Nephron progenitor cell (in vitro differentiated cells): ENCODE measurements around the gene PNO1.

Experiments
- DNase-seq: peaks from one replicate; pipeline ENCODE4 v3.0.0; 2021
- H3K27ac Mint-ChIP-seq: 2 replicates; pipeline ENCODE4 v1.8.0; 2021; ENCODE audit warnings: mild to moderate bottlenecking, moderate library complexity, mixed read lengths
- H3K27me3 Mint-ChIP-seq: 2 replicates; pipeline ENCODE4 v1.8.0; 2021; ENCODE audit warnings: mild to moderate bottlenecking, low read depth, mixed read lengths; ENCODE audit not compliant: poor library complexity
- H3K36me3 Mint-ChIP-seq: 2 replicates; pipeline ENCODE4 v1.8.0; 2021; ENCODE audit warnings: low read depth, mixed read lengths
- H3K4me1 Mint-ChIP-seq: 2 replicates; pipeline ENCODE4 v1.8.0; 2021; ENCODE audit warnings: mixed read lengths
- H3K4me3 Mint-ChIP-seq: 2 replicates; pipeline ENCODE4 v1.8.0; 2021; ENCODE audit warnings: mild to moderate bottlenecking, moderate library complexity, mixed read lengths
- H3K9me3 Mint-ChIP-seq: 2 replicates; pipeline ENCODE4 v1.8.0; 2021; ENCODE audit warnings: mild to moderate bottlenecking, moderate library complexity, mixed read lengths
- CTCF ChIP-seq: fragments of 200-600 bp; sonication (generic); IDR thresholded peaks from 2 replicates; pipeline ENCODE4 v1.5.0; 2021; ENCODE audit warnings: antibody characterized with exemption

Gene PNO1

GRCh38 chr2:68127358-68128242 lies 30.1 kb upstream of the PNO1 start:
- Mint-ChIP-seq H3K36me3 (peaks cover 10% of the 10 kb centered on the region), H3K4me3 (no peak overlapping the region), H3K4me1 (peaks cover 9% of the 10 kb centered on the region), H3K9me3 (no peaks in the 10 kb centered on the region), H3K27me3 (no peaks in the 10 kb centered on the region), H3K27ac (no peak overlapping the region)
- no peak for TF ChIP-seq CTCF
- DNase-seq, result no peak

DNA sequence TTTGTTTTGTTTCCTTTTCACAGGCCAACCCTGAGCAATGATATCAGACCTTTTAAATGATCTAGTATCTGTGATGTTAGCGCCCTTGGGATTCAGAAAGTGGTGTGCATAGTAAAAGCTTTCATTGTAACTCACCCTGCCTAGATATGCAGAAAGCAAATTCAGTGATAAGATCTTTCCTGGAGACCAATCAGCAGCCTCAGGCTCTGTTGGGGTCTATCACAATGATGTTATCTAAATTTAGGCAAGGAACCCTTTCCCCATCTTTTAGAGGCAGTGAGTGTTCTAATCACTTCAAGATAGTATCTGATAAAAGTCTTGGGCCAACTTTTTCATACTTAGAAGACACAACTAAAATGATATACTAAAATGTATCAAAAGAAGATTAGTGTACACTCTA lies 23.6 kb upstream of the PNO1 start:
- no peak for TF ChIP-seq CTCF
- no peak overlapping the region for H3K27ac Mint-ChIP-seq
- peaks cover 52% of the 10 kb centered on the region for H3K36me3 Mint-ChIP-seq
- no peaks in the 10 kb centered on the region for H3K9me3 Mint-ChIP-seq
- no peak for DNase-seq
- no peak overlapping the region for H3K4me3 Mint-ChIP-seq
- peaks cover 3% of the 10 kb centered on the region for H3K27me3 Mint-ChIP-seq
- no peaks in the 10 kb centered on the region for H3K4me1 Mint-ChIP-seq

GRCh38 chr2:68134554-68134953 lies 23.1 kb upstream of the PNO1 start:
- Mint-ChIP-seq H3K27me3 (peaks cover 3% of the 10 kb centered on the region), H3K4me1 (no peaks in the 10 kb centered on the region), H3K27ac (no peak overlapping the region), H3K9me3 (no peaks in the 10 kb centered on the region), H3K36me3 (peaks cover 55% of the 10 kb centered on the region), H3K4me3 (no peak overlapping the region)
- TF ChIP-seq CTCF, result no peak
- DNase-seq, result no peak

- H3K4me1 Mint-ChIP-seq, result no peaks in the 10 kb centered on the region
- H3K27ac Mint-ChIP-seq, result no peak overlapping the region
- peaks cover 3% of the 10 kb centered on the region for H3K27me3 Mint-ChIP-seq
- H3K9me3 Mint-ChIP-seq, result no peaks in the 10 kb centered on the region
- H3K4me3 Mint-ChIP-seq, result no peak overlapping the region
- TF ChIP-seq CTCF, result no peak
- no peak for DNase-seq
- H3K36me3 Mint-ChIP-seq, result peaks cover 58% of the 10 kb centered on the region
Observed at GRCh38 chr2:68135448-68136320, 22.0 kb upstream of the PNO1 start.

DNA sequence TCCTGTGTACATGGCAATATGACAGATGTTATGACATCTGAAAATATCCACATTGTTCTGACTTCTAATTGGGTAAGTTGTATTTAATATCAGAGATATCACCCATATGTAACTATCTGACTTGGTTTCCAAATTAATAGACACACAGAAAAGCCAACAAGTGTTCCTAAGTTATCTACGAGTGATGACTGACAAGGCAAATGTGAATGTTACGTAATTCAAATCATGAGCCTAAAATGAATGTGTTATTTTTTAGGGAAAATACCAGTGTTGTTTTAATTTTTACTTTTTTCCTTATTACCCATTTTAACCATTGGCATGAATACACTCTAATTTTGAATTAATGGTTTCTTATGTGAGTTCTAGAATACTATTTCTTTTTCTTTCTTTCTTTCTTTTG lies 15.8 kb upstream of the PNO1 start:
- no peak for DNase-seq
- Mint-ChIP-seq H3K9me3 (no peaks in the 10 kb centered on the region), H3K4me1 (no peaks in the 10 kb centered on the region), H3K27ac (no peak overlapping the region), H3K27me3 (no peaks in the 10 kb centered on the region), H3K36me3 (peaks cover 41% of the 10 kb centered on the region), H3K4me3 (no peak overlapping the region)
- TF ChIP-seq CTCF, result no peak
